ENCODE measurements around the gene CYGB.

DNA sequence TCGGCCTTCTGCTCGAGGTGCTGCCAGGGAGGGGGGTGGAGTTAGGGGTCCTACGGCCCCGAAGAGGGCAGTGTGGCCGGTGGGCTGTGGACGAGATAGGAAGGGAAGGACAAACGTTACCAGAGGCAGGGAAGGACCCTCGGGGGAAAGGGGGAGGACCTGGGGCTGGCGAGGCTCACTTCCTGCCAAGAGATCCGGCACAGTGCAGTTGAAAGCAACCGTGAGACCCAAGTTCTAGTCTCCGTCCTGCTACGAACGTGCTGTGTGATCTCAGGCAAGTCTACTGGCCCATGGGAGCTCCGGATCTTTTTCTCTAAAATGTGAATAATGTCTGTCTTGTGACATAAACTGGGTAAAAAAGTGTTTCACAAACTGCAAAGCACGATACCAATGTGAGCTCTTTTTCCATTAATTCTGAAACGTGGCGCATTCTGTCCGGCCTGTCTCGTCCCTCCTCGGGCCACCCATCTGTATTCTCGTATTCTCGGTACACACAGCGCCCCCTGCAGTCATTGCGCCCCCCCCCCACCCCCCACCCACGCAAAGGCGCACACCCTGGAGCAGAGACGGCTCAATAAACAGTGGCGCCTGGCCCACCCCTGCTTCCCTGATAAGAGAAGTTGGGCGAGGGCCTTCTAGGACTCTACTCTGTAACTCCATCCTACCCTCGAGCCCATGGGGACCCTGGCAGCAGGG lies 8.8 kb downstream of the CYGB start:
- TF ChIP-seq POLR2A (IDR thresholded peaks at IDR 0.05) = no peak
- TF ChIP-seq, protein P1, sequence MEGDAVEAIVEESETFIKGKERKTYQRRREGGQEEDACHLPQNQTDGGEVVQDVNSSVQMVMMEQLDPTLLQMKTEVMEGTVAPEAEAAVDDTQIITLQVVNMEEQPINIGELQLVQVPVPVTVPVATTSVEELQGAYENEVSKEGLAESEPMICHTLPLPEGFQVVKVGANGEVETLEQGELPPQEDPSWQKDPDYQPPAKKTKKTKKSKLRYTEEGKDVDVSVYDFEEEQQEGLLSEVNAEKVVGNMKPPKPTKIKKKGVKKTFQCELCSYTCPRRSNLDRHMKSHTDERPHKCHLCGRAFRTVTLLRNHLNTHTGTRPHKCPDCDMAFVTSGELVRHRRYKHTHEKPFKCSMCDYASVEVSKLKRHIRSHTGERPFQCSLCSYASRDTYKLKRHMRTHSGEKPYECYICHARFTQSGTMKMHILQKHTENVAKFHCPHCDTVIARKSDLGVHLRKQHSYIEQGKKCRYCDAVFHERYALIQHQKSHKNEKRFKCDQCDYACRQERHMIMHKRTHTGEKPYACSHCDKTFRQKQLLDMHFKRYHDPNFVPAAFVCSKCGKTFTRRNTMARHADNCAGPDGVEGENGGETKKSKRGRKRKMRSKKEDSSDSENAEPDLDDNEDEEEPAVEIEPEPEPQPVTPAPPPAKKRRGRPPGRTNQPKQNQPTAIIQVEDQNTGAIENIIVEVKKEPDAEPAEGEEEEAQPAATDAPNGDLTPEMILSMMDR (IDR thresholded peaks at IDR 0.05) = no peak

All from adrenal gland (tissue), 5 donors.